CD14-positive monocyte (primary cell): ENCODE results near the gene TMEM132C. TPM values are rescaled to one million over a fixed set of nuclear protein-coding genes. Genes with fewer than 3 reads are reported as not detected.

Experiments used
- DNase-seq, 3 donors: peaks; one replicate each; pipeline ENCODE4 v3.0.0-alpha.2; 2011 to 2022
- H2AFZ ChIP-seq: 2 replicates; pipeline ENCODE4 v1.6.0; 2012; ENCODE audit warnings: mild to moderate bottlenecking, low read depth, low read length, inconsistent platforms; ENCODE audit not compliant: insufficient read depth, poor library complexity, severe bottlenecking
- H3K27ac ChIP-seq, 2 donors: 1 replicate in 1 of 2; 2 replicates in 1 of 2; pipeline ENCODE4 v1.5.1; 2012 to 2013; ENCODE audit warnings: low read length in 2 of 2, control low read depth in 1 of 2, inconsistent platforms in 1 of 2, low read depth in 1 of 2, mild to moderate bottlenecking in 1 of 2
- H3K27me3 ChIP-seq, 2 donors: one replicate each; pipeline versions ENCODE4 v1.6.0 to v1.6.1; 2011 to 2013; ENCODE audit warnings: low read length in 2 of 2; ENCODE audit not compliant: control insufficient read depth in 2 of 2, insufficient read depth in 2 of 2
- H3K36me3 ChIP-seq, 2 donors: replicated peaks in 1 of 2; 1 replicate in 1 of 2; 2 replicates in 1 of 2; pipeline versions ENCODE4 v1.5.1 to v1.6.1; 2012 to 2013; ENCODE audit warnings: low read length in 2 of 2, control low read depth in 1 of 2, inconsistent platforms in 1 of 2, mild to moderate bottlenecking in 1 of 2; ENCODE audit not compliant: insufficient read depth in 2 of 2, control insufficient read depth in 1 of 2
- H3K4me1 ChIP-seq, 2 donors: 1 replicate in 1 of 2; 2 replicates in 1 of 2; pipeline versions ENCODE4 v1.5.1 to v1.6.1; 2012 to 2013; ENCODE audit warnings: low read length in 2 of 2, control low read depth in 1 of 2, inconsistent platforms in 1 of 2, mild to moderate bottlenecking in 1 of 2, moderate library complexity in 1 of 2; ENCODE audit not compliant: insufficient read depth in 2 of 2, control insufficient read depth in 1 of 2
- H3K4me2 ChIP-seq: replicated peaks from 2 replicates; pipeline ENCODE3; 2012; ENCODE audit warnings: low read length, moderate library complexity, mild to moderate bottlenecking; ENCODE audit not compliant: poor library complexity, severe bottlenecking; ENCODE audit errors: extremely low read depth
- H3K4me3 ChIP-seq, 3 experiments: fragments of 200-600 bp in 1 of 3; sonication (generic) in 1 of 3; replicated peaks in 1 of 3; 1 replicate in 2 of 3; 2 replicates in 1 of 3; pipeline ENCODE4 v1.5.1; 2011 to 2013; ENCODE audit warnings: low read length in 3 of 3, mild to moderate bottlenecking in 3 of 3, control low read depth in 2 of 3, low read depth in 2 of 3, inconsistent platforms in 1 of 3, moderate library complexity in 1 of 3
- H3K79me2 ChIP-seq: 2 replicates; pipeline ENCODE4 v1.6.0; 2012; ENCODE audit warnings: mild to moderate bottlenecking, control low read depth, inconsistent platforms, low read length, moderate library complexity; ENCODE audit not compliant: insufficient read depth
- H3K9ac ChIP-seq: 2 replicates; pipeline ENCODE4 v1.6.0; 2017; ENCODE audit warnings: low read length, mild to moderate bottlenecking; ENCODE audit not compliant: insufficient read depth, poor library complexity, severe bottlenecking
- H3K9me3 ChIP-seq, 2 donors: replicated peaks in 1 of 2; 1 replicate in 1 of 2; 2 replicates in 1 of 2; pipeline versions ENCODE4 v1.5.1 to v1.6.1; 2012 to 2013; ENCODE audit warnings: low read length in 2 of 2, control low read depth in 1 of 2; ENCODE audit not compliant: control insufficient read depth in 1 of 2, insufficient read depth in 1 of 2
- H4K20me1 ChIP-seq: 2 replicates; pipeline ENCODE4 v1.6.0; 2012; ENCODE audit warnings: mild to moderate bottlenecking, low read length, control low read depth, moderate library complexity; ENCODE audit not compliant: insufficient read depth
- H3K27ac Mint-ChIP-seq, 7 donors: one replicate each; pipeline ENCODE4 v1.8.0; 2020; ENCODE audit warnings: mild to moderate bottlenecking in 7 of 7, mixed read lengths in 7 of 7, moderate library complexity in 6 of 7, inconsistent platforms in 2 of 7
- H3K27me3 Mint-ChIP-seq, 3 donors: one replicate each; pipeline ENCODE4 v1.8.0; 2021 to 2022; ENCODE audit warnings: low read depth in 3 of 3, mild to moderate bottlenecking in 3 of 3, mixed read lengths in 3 of 3, moderate library complexity in 3 of 3, inconsistent platforms in 1 of 3
- H3K36me3 Mint-ChIP-seq, 2 donors: one replicate each; pipeline ENCODE4 v1.8.0; 2020; ENCODE audit warnings: mixed read lengths in 2 of 2, inconsistent platforms in 1 of 2, mild to moderate bottlenecking in 1 of 2
- H3K4me1 Mint-ChIP-seq: one replicate; pipeline ENCODE4 v1.8.0; 2020; ENCODE audit warnings: mild to moderate bottlenecking, mixed read lengths
- H3K4me3 Mint-ChIP-seq, 2 donors: one replicate each; pipeline ENCODE4 v1.8.0; 2020; ENCODE audit warnings: mild to moderate bottlenecking in 2 of 2, mixed read lengths in 2 of 2, moderate library complexity in 1 of 2
- H3K9me3 Mint-ChIP-seq, 7 donors: one replicate each; pipeline ENCODE4 v1.8.0; 2020 to 2022; ENCODE audit warnings: mixed read lengths in 7 of 7, mild to moderate bottlenecking in 6 of 7, moderate library complexity in 6 of 7, inconsistent platforms in 2 of 7
- CTCF ChIP-seq: fragments of 200-600 bp; IDR thresholded peaks from one replicate; pipeline ENCODE4 v1.8.0; 2022; ENCODE audit warnings: antibody characterized with exemption, mild to moderate bottlenecking
- WGBS: methylation state at CpG from one replicate; pipeline ENCODE4 v1.1.5; 2013; ENCODE audit warnings: missing lambda C conversion rate; ENCODE audit not compliant: insufficient coverage; 5-methylcytosine and 5-hydroxymethylcytosine counted together
- intact Hi-C, 2 donors: fragments of 100-400 bp; cut with micrococcal nuclease; formaldehyde crosslinking; loops; one replicate each; pipeline versions ENCODE4 v1.15.0 to v1.15.1; 2023
- polyA plus RNA-seq, 3 donors: library from polyadenylated mRNA; depleted of rRNA in 1 of 3; unstranded in 2 of 3; stranded (reverse) in 1 of 3; fragments of 300-500 nt in 2 of 3; fragments of >200 nt in 1 of 3; fragmentation: Illumina TruSeq in 2 of 3; gene quantifications; 1 replicate in 2 of 3; 2 replicates in 1 of 3; pipeline ENCODE4 v1.2.3, GENCODE V29; 2012 to 2021

Gene TMEM132C
- polyA plus RNA-seq, 3 donors = not detected

GRCh38 chr12:128393346-128393745, 126.4 kb downstream of the TMEM132C start:
- DNase-seq = no peak
- no peak overlapping the region for H3K4me3 ChIP-seq
- H4K20me1 ChIP-seq = no peaks in the 10 kb centered on the region
- no peak for TF ChIP-seq CTCF
- Mint-ChIP-seq H3K4me1 (no peaks in the 10 kb centered on the region), H3K36me3 (no peaks in the 10 kb centered on the region), H3K27ac (no peak overlapping the region), H3K27me3 (peaks cover 0 to 1% (median 1%) of the 10 kb centered on the region in 3 donors), H3K4me3 (no peak overlapping the region), H3K9me3 (peaks cover 0 to 5% (median 2%) of the 10 kb centered on the region in 7 donors)
- WGBS = 86% methylated on average over 1 of the region's 3 CpGs
- no peak overlapping the region for H3K27ac ChIP-seq
- no peaks in the 10 kb centered on the region for H3K27me3 ChIP-seq
- H3K79me2 ChIP-seq = no peaks in the 10 kb centered on the region
- no peak overlapping the region for H2AFZ ChIP-seq
- no peaks in the 10 kb centered on the region for H3K4me1 ChIP-seq
- no peak overlapping the region for H3K4me2 ChIP-seq
- no peaks in the 10 kb centered on the region for H3K9me3 ChIP-seq
- no peak overlapping the region for H3K9ac ChIP-seq
- intact Hi-C loops = no loop called here
- H3K36me3 ChIP-seq = no peaks in the 10 kb centered on the region

- Mint-ChIP-seq H3K27me3 (peaks cover 0 to 1% (median 0%) of the 10 kb centered on the region in 3 donors), H3K27ac (no peak overlapping the region), H3K4me1 (no peaks in the 10 kb centered on the region), H3K4me3 (no peak overlapping the region), H3K36me3 (no peaks in the 10 kb centered on the region), H3K9me3 (peaks cover 0 to 5% (median 2%) of the 10 kb centered on the region in 7 donors)
- H3K79me2 ChIP-seq = no peaks in the 10 kb centered on the region
- intact Hi-C loops = no loop called here
- no peaks in the 10 kb centered on the region for H3K4me1 ChIP-seq
- no peaks in the 10 kb centered on the region for H3K27me3 ChIP-seq
- DNase-seq = no peak
- H3K4me2 ChIP-seq = no peak overlapping the region
- no CpG with 5 or more reads among the region's 2 CpGs for WGBS
- no peak overlapping the region for H3K4me3 ChIP-seq
- no peaks in the 10 kb centered on the region for H3K9me3 ChIP-seq
- no peak overlapping the region for H2AFZ ChIP-seq
- TF ChIP-seq CTCF = no peak
- H3K27ac ChIP-seq = no peak overlapping the region
- no peak overlapping the region for H3K9ac ChIP-seq
- H3K36me3 ChIP-seq = no peaks in the 10 kb centered on the region
- no peaks in the 10 kb centered on the region for H4K20me1 ChIP-seq
These were observed 127.2 kb downstream of the TMEM132C start for GRCh38 chr12:128394137-128394536.
